CD14-positive monocyte (primary cell): ENCODE measurements around the gene TBC1D19. TPM values are rescaled to one million over a fixed set of nuclear protein-coding genes. Genes with fewer than 3 reads are reported as not detected.

Experiments
- DNase-seq, 3 donors: peaks; one replicate each; pipeline ENCODE4 v3.0.0-alpha.2; 2011 to 2022
- H2AFZ ChIP-seq: 2 replicates; pipeline ENCODE4 v1.6.0; 2012; ENCODE audit warnings: mild to moderate bottlenecking, low read depth, low read length, inconsistent platforms; ENCODE audit not compliant: insufficient read depth, poor library complexity, severe bottlenecking
- H3K27ac ChIP-seq, 2 donors: 1 replicate in 1 of 2; 2 replicates in 1 of 2; pipeline ENCODE4 v1.5.1; 2012 to 2013; ENCODE audit warnings: low read length in 2 of 2, control low read depth in 1 of 2, inconsistent platforms in 1 of 2, low read depth in 1 of 2, mild to moderate bottlenecking in 1 of 2
- H3K27me3 ChIP-seq, 2 donors: one replicate each; pipeline versions ENCODE4 v1.6.0 to v1.6.1; 2011 to 2013; ENCODE audit warnings: low read length in 2 of 2; ENCODE audit not compliant: control insufficient read depth in 2 of 2, insufficient read depth in 2 of 2
- H3K36me3 ChIP-seq, 2 donors: replicated peaks in 1 of 2; 1 replicate in 1 of 2; 2 replicates in 1 of 2; pipeline versions ENCODE4 v1.5.1 to v1.6.1; 2012 to 2013; ENCODE audit warnings: low read length in 2 of 2, control low read depth in 1 of 2, inconsistent platforms in 1 of 2, mild to moderate bottlenecking in 1 of 2; ENCODE audit not compliant: insufficient read depth in 2 of 2, control insufficient read depth in 1 of 2
- H3K4me1 ChIP-seq, 2 donors: 1 replicate in 1 of 2; 2 replicates in 1 of 2; pipeline versions ENCODE4 v1.5.1 to v1.6.1; 2012 to 2013; ENCODE audit warnings: low read length in 2 of 2, control low read depth in 1 of 2, inconsistent platforms in 1 of 2, mild to moderate bottlenecking in 1 of 2, moderate library complexity in 1 of 2; ENCODE audit not compliant: insufficient read depth in 2 of 2, control insufficient read depth in 1 of 2
- H3K4me2 ChIP-seq: replicated peaks from 2 replicates; pipeline ENCODE3; 2012; ENCODE audit warnings: low read length, moderate library complexity, mild to moderate bottlenecking; ENCODE audit not compliant: poor library complexity, severe bottlenecking; ENCODE audit errors: extremely low read depth
- H3K4me3 ChIP-seq, 3 experiments: fragments of 200-600 bp in 1 of 3; sonication (generic) in 1 of 3; replicated peaks in 1 of 3; 1 replicate in 2 of 3; 2 replicates in 1 of 3; pipeline ENCODE4 v1.5.1; 2011 to 2013; ENCODE audit warnings: low read length in 3 of 3, mild to moderate bottlenecking in 3 of 3, control low read depth in 2 of 3, low read depth in 2 of 3, inconsistent platforms in 1 of 3, moderate library complexity in 1 of 3
- H3K79me2 ChIP-seq: 2 replicates; pipeline ENCODE4 v1.6.0; 2012; ENCODE audit warnings: mild to moderate bottlenecking, control low read depth, inconsistent platforms, low read length, moderate library complexity; ENCODE audit not compliant: insufficient read depth
- H3K9ac ChIP-seq: 2 replicates; pipeline ENCODE4 v1.6.0; 2017; ENCODE audit warnings: low read length, mild to moderate bottlenecking; ENCODE audit not compliant: insufficient read depth, poor library complexity, severe bottlenecking
- H3K9me3 ChIP-seq, 2 donors: replicated peaks in 1 of 2; 1 replicate in 1 of 2; 2 replicates in 1 of 2; pipeline versions ENCODE4 v1.5.1 to v1.6.1; 2012 to 2013; ENCODE audit warnings: low read length in 2 of 2, control low read depth in 1 of 2; ENCODE audit not compliant: control insufficient read depth in 1 of 2, insufficient read depth in 1 of 2
- H4K20me1 ChIP-seq: 2 replicates; pipeline ENCODE4 v1.6.0; 2012; ENCODE audit warnings: mild to moderate bottlenecking, low read length, control low read depth, moderate library complexity; ENCODE audit not compliant: insufficient read depth
- H3K27ac Mint-ChIP-seq, 7 donors: one replicate each; pipeline ENCODE4 v1.8.0; 2020; ENCODE audit warnings: mild to moderate bottlenecking in 7 of 7, mixed read lengths in 7 of 7, moderate library complexity in 6 of 7, inconsistent platforms in 2 of 7
- H3K27me3 Mint-ChIP-seq, 3 donors: one replicate each; pipeline ENCODE4 v1.8.0; 2021 to 2022; ENCODE audit warnings: low read depth in 3 of 3, mild to moderate bottlenecking in 3 of 3, mixed read lengths in 3 of 3, moderate library complexity in 3 of 3, inconsistent platforms in 1 of 3
- H3K36me3 Mint-ChIP-seq, 2 donors: one replicate each; pipeline ENCODE4 v1.8.0; 2020; ENCODE audit warnings: mixed read lengths in 2 of 2, inconsistent platforms in 1 of 2, mild to moderate bottlenecking in 1 of 2
- H3K4me1 Mint-ChIP-seq: one replicate; pipeline ENCODE4 v1.8.0; 2020; ENCODE audit warnings: mild to moderate bottlenecking, mixed read lengths
- H3K4me3 Mint-ChIP-seq, 2 donors: one replicate each; pipeline ENCODE4 v1.8.0; 2020; ENCODE audit warnings: mild to moderate bottlenecking in 2 of 2, mixed read lengths in 2 of 2, moderate library complexity in 1 of 2
- H3K9me3 Mint-ChIP-seq, 7 donors: one replicate each; pipeline ENCODE4 v1.8.0; 2020 to 2022; ENCODE audit warnings: mixed read lengths in 7 of 7, mild to moderate bottlenecking in 6 of 7, moderate library complexity in 6 of 7, inconsistent platforms in 2 of 7
- WGBS: methylation state at CpG from one replicate; pipeline ENCODE4 v1.1.5; 2013; ENCODE audit warnings: missing lambda C conversion rate; ENCODE audit not compliant: insufficient coverage; 5-methylcytosine and 5-hydroxymethylcytosine counted together
- intact Hi-C, 2 donors: fragments of 100-400 bp; cut with micrococcal nuclease; formaldehyde crosslinking; loops; one replicate each; pipeline versions ENCODE4 v1.15.0 to v1.15.1; 2023
- polyA plus RNA-seq, 3 donors: library from polyadenylated mRNA; depleted of rRNA in 1 of 3; unstranded in 2 of 3; stranded (reverse) in 1 of 3; fragments of 300-500 nt in 2 of 3; fragments of >200 nt in 1 of 3; fragmentation: Illumina TruSeq in 2 of 3; gene quantifications; 1 replicate in 2 of 3; 2 replicates in 1 of 3; pipeline ENCODE4 v1.2.3, GENCODE V29; 2012 to 2021
- TF ChIP-seq, protein P1 (sequence below): fragments of 200-600 bp; IDR thresholded peaks from one replicate; pipeline ENCODE4 v1.8.0; 2022; ENCODE audit warnings: antibody characterized with exemption, mild to moderate bottlenecking

TBC1D19 gene
- polyA plus RNA-seq, 3 donors: 0.19 to 0.84 (median 0.33) TPM

DNA sequence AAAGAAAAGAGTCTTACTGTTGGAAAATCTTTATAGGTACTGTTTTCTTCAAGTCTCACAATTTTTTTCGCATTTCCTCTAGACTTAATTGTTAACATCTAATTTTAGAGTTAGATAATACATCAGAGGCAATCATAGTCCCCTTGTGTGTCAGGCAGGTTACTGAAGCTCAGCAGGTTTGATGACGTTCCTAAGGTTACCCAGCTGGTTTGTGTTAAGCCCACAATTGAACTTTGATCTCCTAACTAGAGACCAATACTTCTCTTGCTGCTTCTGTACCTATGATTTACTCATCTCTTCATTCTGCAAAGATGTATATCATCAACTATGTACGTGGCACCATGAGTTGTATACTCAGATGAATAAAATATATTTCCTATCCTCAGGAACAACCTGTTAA is 145.1 kb downstream of the TBC1D19 start:
- DNase-seq: no peak
- no CpG with 5 or more reads among the region's 3 CpGs for WGBS
- H3K4me1 ChIP-seq: no peaks in the 10 kb centered on the region
- no peaks in the 10 kb centered on the region for H3K36me3 ChIP-seq
- H3K9ac ChIP-seq: no peak overlapping the region
- H3K4me2 ChIP-seq: no peak overlapping the region
- intact Hi-C loops: no loop called here
- H3K27me3 ChIP-seq: no peaks in the 10 kb centered on the region
- H2AFZ ChIP-seq: no peak overlapping the region
- H3K79me2 ChIP-seq: no peaks in the 10 kb centered on the region
- Mint-ChIP-seq H3K27ac (no peak overlapping the region), H3K36me3 (peaks cover 0 to 3% of the 10 kb centered on the region in 2 donors), H3K27me3 (peaks cover 0 to 3% (median 0%) of the 10 kb centered on the region in 3 donors), H3K4me1 (peaks cover 6% of the 10 kb centered on the region), H3K4me3 (no peak overlapping the region), H3K9me3 (peaks cover 0 to 2% (median 0%) of the 10 kb centered on the region in 7 donors)
- no peaks in the 10 kb centered on the region for H4K20me1 ChIP-seq
- no peak overlapping the region for H3K27ac ChIP-seq
- TF ChIP-seq, protein P1, sequence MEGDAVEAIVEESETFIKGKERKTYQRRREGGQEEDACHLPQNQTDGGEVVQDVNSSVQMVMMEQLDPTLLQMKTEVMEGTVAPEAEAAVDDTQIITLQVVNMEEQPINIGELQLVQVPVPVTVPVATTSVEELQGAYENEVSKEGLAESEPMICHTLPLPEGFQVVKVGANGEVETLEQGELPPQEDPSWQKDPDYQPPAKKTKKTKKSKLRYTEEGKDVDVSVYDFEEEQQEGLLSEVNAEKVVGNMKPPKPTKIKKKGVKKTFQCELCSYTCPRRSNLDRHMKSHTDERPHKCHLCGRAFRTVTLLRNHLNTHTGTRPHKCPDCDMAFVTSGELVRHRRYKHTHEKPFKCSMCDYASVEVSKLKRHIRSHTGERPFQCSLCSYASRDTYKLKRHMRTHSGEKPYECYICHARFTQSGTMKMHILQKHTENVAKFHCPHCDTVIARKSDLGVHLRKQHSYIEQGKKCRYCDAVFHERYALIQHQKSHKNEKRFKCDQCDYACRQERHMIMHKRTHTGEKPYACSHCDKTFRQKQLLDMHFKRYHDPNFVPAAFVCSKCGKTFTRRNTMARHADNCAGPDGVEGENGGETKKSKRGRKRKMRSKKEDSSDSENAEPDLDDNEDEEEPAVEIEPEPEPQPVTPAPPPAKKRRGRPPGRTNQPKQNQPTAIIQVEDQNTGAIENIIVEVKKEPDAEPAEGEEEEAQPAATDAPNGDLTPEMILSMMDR: no peak
- H3K9me3 ChIP-seq: no peaks in the 10 kb centered on the region
- no peak overlapping the region for H3K4me3 ChIP-seq

DNA sequence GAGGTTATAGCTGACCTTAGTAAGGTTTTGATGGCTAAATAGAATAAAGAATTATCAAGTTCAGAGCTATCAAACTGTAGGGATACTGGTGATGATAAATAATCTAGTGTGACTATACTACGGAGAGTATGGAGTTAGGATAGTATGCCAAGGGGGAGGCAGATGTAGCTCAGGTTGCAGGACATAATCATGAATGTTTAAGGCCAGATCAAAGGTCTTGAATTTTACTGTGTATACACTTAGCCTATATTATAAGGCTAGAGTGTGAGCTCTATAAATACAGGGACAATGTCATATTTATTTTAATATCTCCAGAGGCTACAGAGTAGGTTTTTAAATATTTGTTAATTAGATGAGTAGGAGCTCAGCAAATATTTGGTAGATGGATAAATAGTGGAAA is 145.7 kb downstream of the TBC1D19 start:
- Mint-ChIP-seq H3K27ac (no peak overlapping the region), H3K4me3 (no peak overlapping the region), H3K36me3 (peaks cover 0 to 3% of the 10 kb centered on the region in 2 donors), H3K9me3 (peaks cover 0 to 2% (median 0%) of the 10 kb centered on the region in 7 donors), H3K27me3 (peaks cover 0 to 3% (median 0%) of the 10 kb centered on the region in 3 donors), H3K4me1 (peaks cover 6% of the 10 kb centered on the region)
- no CpG with 5 or more reads among the region's 1 CpG for WGBS
- Histone ChIP-seq H3K79me2 (no peaks in the 10 kb centered on the region), H3K4me1 (no peaks in the 10 kb centered on the region), H3K4me2 (no peak overlapping the region), H2AFZ (no peak overlapping the region), H3K9ac (no peak overlapping the region), H3K27ac (no peak overlapping the region), H4K20me1 (no peaks in the 10 kb centered on the region), H3K36me3 (no peaks in the 10 kb centered on the region), H3K27me3 (no peaks in the 10 kb centered on the region), H3K4me3 (no peak overlapping the region), H3K9me3 (no peaks in the 10 kb centered on the region)
- TF ChIP-seq, protein P1: no peak
- intact Hi-C loops: no loop called here
- no peak for DNase-seq
